HFF-Myc (cell line): Measurements from ENCODE around the gene ROBO3.

Experiments used
- DNase-seq: peaks from one replicate; pipeline ENCODE4 v3.0.0-alpha.2; 2011; ENCODE audit warnings: low read depth; ENCODE audit errors: extremely low read depth
- H3K4me3 ChIP-seq: replicated peaks from 2 replicates; pipeline ENCODE4 v1.5.1; 2011; ENCODE audit warnings: low read depth, mild to moderate bottlenecking, control low read depth, low read length
- CTCF ChIP-seq: IDR thresholded peaks from 2 replicates; pipeline ENCODE4 v1.5.1; 2012; ENCODE audit warnings: mild to moderate bottlenecking, low read depth, low read length, control low read depth; ENCODE audit errors: missing control alignments

Gene ROBO3

GRCh38 chr11:124839128-124839971 lies 25.9 kb upstream of the ROBO3 start:
- H3K4me3 ChIP-seq: peak overlapping the region; percentile 32
- DNase-seq: no peak
- TF ChIP-seq CTCF: no peak

DNA sequence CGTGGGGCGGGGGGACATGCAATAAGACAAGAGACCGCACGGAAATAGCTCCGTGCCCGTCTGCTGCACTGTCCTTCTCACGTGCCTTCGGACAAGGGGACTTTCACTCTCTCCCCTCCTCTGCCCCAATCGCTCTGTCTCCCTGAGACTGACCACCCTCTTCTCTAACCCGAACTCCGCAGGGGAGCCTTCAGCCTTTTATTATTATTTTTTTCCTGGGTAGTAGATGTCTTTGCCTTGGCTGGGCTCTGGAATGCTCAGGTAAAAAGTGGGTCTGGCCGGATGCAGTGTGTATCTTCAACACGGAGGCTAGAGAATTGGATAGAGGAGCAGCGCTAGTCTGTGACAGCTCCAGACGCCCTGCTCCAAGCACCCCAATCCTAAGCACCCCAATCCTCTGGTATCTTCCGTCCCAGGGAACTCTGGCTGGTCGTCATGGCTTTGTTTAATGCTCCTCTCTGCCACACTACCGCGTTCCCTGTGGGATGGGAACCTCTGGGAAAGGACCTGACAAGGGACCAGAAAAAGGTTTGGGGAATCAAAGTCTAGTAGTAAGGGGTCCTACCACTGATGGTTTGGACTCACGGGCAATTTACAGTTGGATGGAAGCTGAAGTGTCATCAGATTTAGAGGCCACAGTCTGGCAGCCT lies 25.1 kb upstream of the ROBO3 start:
- no peak for TF ChIP-seq CTCF

DNA sequence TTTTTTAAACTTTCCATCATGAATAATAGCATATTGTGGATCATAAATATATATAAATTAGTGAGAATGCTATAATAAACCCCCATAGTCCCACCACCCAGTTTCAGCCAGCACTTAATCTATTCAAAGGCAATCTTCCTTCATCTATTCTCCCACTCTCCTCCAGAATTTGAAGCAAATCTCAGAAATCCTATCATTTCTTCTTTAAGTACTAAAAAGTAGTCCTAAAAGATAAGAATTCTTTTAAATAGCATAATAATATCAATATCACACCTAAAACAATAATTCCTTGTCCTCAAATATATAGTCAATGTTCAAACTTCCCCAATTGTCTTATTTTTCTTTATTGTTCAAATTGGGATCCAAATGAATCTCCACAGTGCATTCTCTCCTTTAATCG lies 24.6 kb upstream of the ROBO3 start:
- no peak for DNase-seq
- TF ChIP-seq CTCF: no peak
- H3K4me3 ChIP-seq: no peak overlapping the region

More for the DNA sequence above, 25.1 kb upstream of the ROBO3 start:
- no peak for DNase-seq
- peak overlapping the region; percentile 32 for H3K4me3 ChIP-seq

- no peak for TF ChIP-seq CTCF
- H3K4me3 ChIP-seq: no peak overlapping the region
- DNase-seq: no peak
Observed at GRCh38 chr11:124841201-124841600, 24.0 kb upstream of the ROBO3 start.

GRCh38 chr11:124841840-124842239 lies 23.4 kb upstream of the ROBO3 start:
- TF ChIP-seq CTCF: no peak
- H3K4me3 ChIP-seq: no peak overlapping the region
- no peak for DNase-seq

DNA sequence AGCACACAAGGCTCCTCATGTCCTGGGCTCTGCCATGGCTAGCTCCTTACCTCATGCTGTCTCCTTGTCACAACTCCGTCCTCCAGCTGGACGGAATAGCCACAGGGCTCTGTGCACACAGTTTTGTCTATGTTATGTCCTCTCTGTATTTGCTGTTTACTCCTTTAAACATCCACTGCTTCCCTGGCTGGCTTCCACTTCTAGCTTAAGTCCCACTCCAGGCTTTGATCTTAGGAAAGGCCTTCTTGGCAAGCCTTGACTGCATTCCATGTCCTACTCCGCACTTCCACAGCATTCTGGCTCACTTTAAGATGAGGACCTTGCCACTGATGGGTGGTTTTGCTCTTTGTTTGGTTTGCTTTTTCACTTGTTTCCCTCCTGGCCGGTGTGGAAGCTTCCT lies 22.9 kb upstream of the ROBO3 start:
- no peak for DNase-seq
- H3K4me3 ChIP-seq: no peak overlapping the region
- TF ChIP-seq CTCF: no peak
